Measurements from ENCODE around the gene GID8. TPM values are rescaled to one million over a fixed set of nuclear protein-coding genes. Genes with fewer than 3 reads are reported as not detected.

Gene GID8
- polyA plus RNA-seq, 2 donors, result 16.2 to 30.0 TPM

- Histone ChIP-seq H3K36me3 (ENCODE audit: control insufficient read depth in 2 of 2, insufficient read depth in 2 of 2, low read length in 1 of 2) (no peaks in the 10 kb centered on the region), H3K4me3 (ENCODE audit: low read depth in 1 of 2, low read length in 2 of 2) (no peak overlapping the region), H3K4me1 (ENCODE audit: control insufficient read depth in 2 of 2, insufficient read depth in 2 of 2, low read length in 1 of 2) (no peaks in the 10 kb centered on the region), H3K9me3 (ENCODE audit: control insufficient read depth in 2 of 2, insufficient read depth in 1 of 2, low read depth in 1 of 2, low read length in 1 of 2) (peaks cover 0 to 2% of the 10 kb centered on the region in 2 donors), H3K27me3 (ENCODE audit: control insufficient read depth in 1 of 2, insufficient read depth in 2 of 2, low read length in 2 of 2) (peaks cover 0 to 9% of the 10 kb centered on the region in 2 donors), H3K27ac (ENCODE audit: low read depth in 2 of 2, low read length in 1 of 2) (no peak overlapping the region)
- WGBS, 2 donors, result 14 to 18% methylated on average over 19 of the region's 19 CpGs
These were observed 42.0 kb downstream of the GID8 start for GRCh38 chr20:62979876-62980373.

- WGBS, 2 donors, result 41 to 44% methylated on average over 19 of the region's 19 CpGs
- no peak overlapping the region for H3K4me3 ChIP-seq (ENCODE audit: low read depth in 1 of 2, low read length in 2 of 2)
These were observed 42.5 kb downstream of the GID8 start for GRCh38 chr20:62980380-62980960.

GRCh38 chr20:62980970-62981369 lies 43.0 kb downstream of the GID8 start:
- Histone ChIP-seq H3K4me3 (ENCODE audit: low read depth in 1 of 2, low read length in 2 of 2) (no peak overlapping the region), H3K27ac (ENCODE audit: low read depth in 2 of 2, low read length in 1 of 2) (no peak overlapping the region), H3K9me3 (ENCODE audit: control insufficient read depth in 2 of 2, insufficient read depth in 1 of 2, low read depth in 1 of 2, low read length in 1 of 2) (peaks cover 0 to 2% of the 10 kb centered on the region in 2 donors), H3K36me3 (ENCODE audit: control insufficient read depth in 2 of 2, insufficient read depth in 2 of 2, low read length in 1 of 2) (no peaks in the 10 kb centered on the region), H3K27me3 (ENCODE audit: control insufficient read depth in 1 of 2, insufficient read depth in 2 of 2, low read length in 2 of 2) (peaks cover 0 to 9% of the 10 kb centered on the region in 2 donors), H3K4me1 (ENCODE audit: control insufficient read depth in 2 of 2, insufficient read depth in 2 of 2, low read length in 1 of 2) (no peaks in the 10 kb centered on the region)
- WGBS, 2 donors, result 18 to 23% methylated on average over 27 to 28 of the region's 28 CpGs

More at GRCh38 chr20:62980380-62980960, 42.5 kb downstream of the GID8 start:
- Histone ChIP-seq H3K36me3 (ENCODE audit: control insufficient read depth in 2 of 2, insufficient read depth in 2 of 2, low read length in 1 of 2) (no peaks in the 10 kb centered on the region), H3K27ac (ENCODE audit: low read depth in 2 of 2, low read length in 1 of 2) (no peak overlapping the region), H3K27me3 (ENCODE audit: control insufficient read depth in 1 of 2, insufficient read depth in 2 of 2, low read length in 2 of 2) (peaks cover 0 to 9% of the 10 kb centered on the region in 2 donors), H3K9me3 (ENCODE audit: control insufficient read depth in 2 of 2, insufficient read depth in 1 of 2, low read depth in 1 of 2, low read length in 1 of 2) (peaks cover 0 to 2% of the 10 kb centered on the region in 2 donors), H3K4me1 (ENCODE audit: control insufficient read depth in 2 of 2, insufficient read depth in 2 of 2, low read length in 1 of 2) (no peaks in the 10 kb centered on the region)

- H3K27ac ChIP-seq (ENCODE audit: low read depth in 2 of 2, low read length in 1 of 2), result no peak overlapping the region
- no peaks in the 10 kb centered on the region for H3K4me1 ChIP-seq (ENCODE audit: control insufficient read depth in 2 of 2, insufficient read depth in 2 of 2, low read length in 1 of 2)
- WGBS, 2 donors, result 56 to 63% methylated on average over 20 to 21 of the region's 21 CpGs
- peaks cover 0 to 2% of the 10 kb centered on the region in 2 donors for H3K9me3 ChIP-seq (ENCODE audit: control insufficient read depth in 2 of 2, insufficient read depth in 1 of 2, low read depth in 1 of 2, low read length in 1 of 2)
- H3K36me3 ChIP-seq (ENCODE audit: control insufficient read depth in 2 of 2, insufficient read depth in 2 of 2, low read length in 1 of 2), result no peaks in the 10 kb centered on the region
- peaks cover 0 to 9% of the 10 kb centered on the region in 2 donors for H3K27me3 ChIP-seq (ENCODE audit: control insufficient read depth in 1 of 2, insufficient read depth in 2 of 2, low read length in 2 of 2)
- H3K4me3 ChIP-seq (ENCODE audit: low read depth in 1 of 2, low read length in 2 of 2), result no peak overlapping the region
These were observed 44.5 kb downstream of the GID8 start for GRCh38 chr20:62982124-62983075.

GRCh38 chr20:62983210-62983609 lies 45.3 kb downstream of the GID8 start:
- WGBS, 2 donors, result 78 to 81% methylated on average over 6 of the region's 6 CpGs
- Histone ChIP-seq H3K9me3 (ENCODE audit: control insufficient read depth in 2 of 2, insufficient read depth in 1 of 2, low read depth in 1 of 2, low read length in 1 of 2) (no peaks in the 10 kb centered on the region), H3K4me3 (ENCODE audit: low read depth in 1 of 2, low read length in 2 of 2) (no peak overlapping the region), H3K36me3 (ENCODE audit: control insufficient read depth in 2 of 2, insufficient read depth in 2 of 2, low read length in 1 of 2) (no peaks in the 10 kb centered on the region), H3K27me3 (ENCODE audit: control insufficient read depth in 1 of 2, insufficient read depth in 2 of 2, low read length in 2 of 2) (peaks cover 0 to 9% of the 10 kb centered on the region in 2 donors), H3K4me1 (ENCODE audit: control insufficient read depth in 2 of 2, insufficient read depth in 2 of 2, low read length in 1 of 2) (no peaks in the 10 kb centered on the region), H3K27ac (ENCODE audit: low read depth in 2 of 2, low read length in 1 of 2) (no peak overlapping the region)

GRCh38 chr20:62984666-62985443 lies 46.9 kb downstream of the GID8 start:
- Histone ChIP-seq H3K36me3 (ENCODE audit: control insufficient read depth in 2 of 2, insufficient read depth in 2 of 2, low read length in 1 of 2) (no peaks in the 10 kb centered on the region), H3K27me3 (ENCODE audit: control insufficient read depth in 1 of 2, insufficient read depth in 2 of 2, low read length in 2 of 2) (peaks cover 0 to 5% of the 10 kb centered on the region in 2 donors), H3K4me3 (ENCODE audit: low read depth in 1 of 2, low read length in 2 of 2) (no peak overlapping the region), H3K4me1 (ENCODE audit: control insufficient read depth in 2 of 2, insufficient read depth in 2 of 2, low read length in 1 of 2) (no peaks in the 10 kb centered on the region), H3K9me3 (ENCODE audit: control insufficient read depth in 2 of 2, insufficient read depth in 1 of 2, low read depth in 1 of 2, low read length in 1 of 2) (no peaks in the 10 kb centered on the region), H3K27ac (ENCODE audit: low read depth in 2 of 2, low read length in 1 of 2) (no peak overlapping the region)
- 70 to 71% methylated on average over 18 of the region's 18 CpGs for WGBS, 2 donors

- H3K9me3 ChIP-seq (ENCODE audit: control insufficient read depth in 2 of 2, insufficient read depth in 1 of 2, low read depth in 1 of 2, low read length in 1 of 2), result no peaks in the 10 kb centered on the region
- H3K27ac ChIP-seq (ENCODE audit: low read depth in 2 of 2, low read length in 1 of 2), result no peak overlapping the region
- 57 to 68% methylated on average over 14 of the region's 14 CpGs for WGBS, 2 donors
- peaks cover 0 to 3% of the 10 kb centered on the region in 2 donors for H3K27me3 ChIP-seq (ENCODE audit: control insufficient read depth in 1 of 2, insufficient read depth in 2 of 2, low read length in 2 of 2)
- H3K4me3 ChIP-seq (ENCODE audit: low read depth in 1 of 2, low read length in 2 of 2), result no peak overlapping the region
- H3K36me3 ChIP-seq (ENCODE audit: control insufficient read depth in 2 of 2, insufficient read depth in 2 of 2, low read length in 1 of 2), result no peaks in the 10 kb centered on the region
- no peaks in the 10 kb centered on the region for H3K4me1 ChIP-seq (ENCODE audit: control insufficient read depth in 2 of 2, insufficient read depth in 2 of 2, low read length in 1 of 2)
These were observed 47.5 kb downstream of the GID8 start for GRCh38 chr20:62985444-62985778.

GRCh38 chr20:62986257-62986800 lies 48.4 kb downstream of the GID8 start:
- Histone ChIP-seq H3K4me1 (ENCODE audit: control insufficient read depth in 2 of 2, insufficient read depth in 2 of 2, low read length in 1 of 2) (no peaks in the 10 kb centered on the region), H3K27me3 (ENCODE audit: control insufficient read depth in 1 of 2, insufficient read depth in 2 of 2, low read length in 2 of 2) (peaks cover 0 to 2% of the 10 kb centered on the region in 2 donors), H3K9me3 (ENCODE audit: control insufficient read depth in 2 of 2, insufficient read depth in 1 of 2, low read depth in 1 of 2, low read length in 1 of 2) (no peaks in the 10 kb centered on the region), H3K27ac (ENCODE audit: low read depth in 2 of 2, low read length in 1 of 2) (no peak overlapping the region), H3K4me3 (ENCODE audit: low read depth in 1 of 2, low read length in 2 of 2) (no peak overlapping the region), H3K36me3 (ENCODE audit: control insufficient read depth in 2 of 2, insufficient read depth in 2 of 2, low read length in 1 of 2) (no peaks in the 10 kb centered on the region)
- WGBS, 2 donors, result 73 to 85% methylated on average over 6 of the region's 6 CpGs

- Histone ChIP-seq H3K27ac (ENCODE audit: low read depth in 2 of 2, low read length in 1 of 2) (no peak overlapping the region), H3K4me1 (ENCODE audit: control insufficient read depth in 2 of 2, insufficient read depth in 2 of 2, low read length in 1 of 2) (no peaks in the 10 kb centered on the region), H3K4me3 (ENCODE audit: low read depth in 1 of 2, low read length in 2 of 2) (no peak overlapping the region), H3K36me3 (ENCODE audit: control insufficient read depth in 2 of 2, insufficient read depth in 2 of 2, low read length in 1 of 2) (no peaks in the 10 kb centered on the region), H3K27me3 (ENCODE audit: control insufficient read depth in 1 of 2, insufficient read depth in 2 of 2, low read length in 2 of 2) (no peaks in the 10 kb centered on the region), H3K9me3 (ENCODE audit: control insufficient read depth in 2 of 2, insufficient read depth in 1 of 2, low read depth in 1 of 2, low read length in 1 of 2) (no peaks in the 10 kb centered on the region)
- 47 to 52% methylated on average over 10 of the region's 10 CpGs for WGBS, 2 donors
These were observed 49.2 kb downstream of the GID8 start for GRCh38 chr20:62987114-62987513.
